ENCODE results near the gene PCDH9.
"Not testable (repeated sequence)": the region's sequence is repeated elsewhere in the genome, so short reads cannot be mapped to it uniquely, and the experiment has no call there.

The PCDH9 gene

DNA sequence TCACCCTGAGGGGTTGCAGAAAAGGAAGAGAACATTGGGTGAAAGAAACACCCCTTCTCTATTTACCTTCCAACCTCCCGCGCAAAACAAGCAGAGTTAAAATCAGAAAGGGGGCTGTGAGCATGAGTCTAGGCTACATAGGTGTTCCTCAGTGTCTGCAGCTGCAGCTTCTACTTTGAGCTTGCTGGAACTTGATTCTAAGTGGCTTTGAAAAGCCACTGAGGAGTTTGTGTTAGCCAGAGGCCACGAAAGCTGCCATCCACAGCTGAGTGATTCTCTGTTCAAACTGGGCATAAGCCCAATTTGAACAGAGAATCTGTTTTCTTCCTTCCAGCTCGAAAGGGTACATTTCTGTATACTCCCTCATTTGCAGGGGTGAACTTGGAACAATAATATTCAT, 343.9 kb downstream of the PCDH9 start:
- no peak for DNase-seq

DNA sequence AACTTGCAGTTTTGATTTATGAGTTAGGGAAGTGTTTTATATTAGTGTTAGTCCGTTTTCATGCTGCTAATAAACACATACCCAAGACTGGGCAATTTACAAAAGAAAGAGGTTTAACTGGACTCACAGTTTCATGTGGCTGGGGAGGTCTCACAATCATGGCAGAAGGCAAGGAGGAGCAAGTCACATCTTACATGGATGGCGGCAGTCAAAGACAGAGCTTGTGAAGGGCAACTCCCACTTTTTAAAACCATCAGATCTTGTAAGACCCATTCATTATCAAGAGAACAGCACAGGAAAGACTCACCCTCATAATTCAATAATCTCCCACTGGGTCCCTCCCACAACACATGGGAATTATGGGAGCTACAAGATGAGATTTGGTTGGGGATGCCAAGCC, 349.0 kb downstream of the PCDH9 start:
- not testable (repeated sequence) for DNase-seq

DNA sequence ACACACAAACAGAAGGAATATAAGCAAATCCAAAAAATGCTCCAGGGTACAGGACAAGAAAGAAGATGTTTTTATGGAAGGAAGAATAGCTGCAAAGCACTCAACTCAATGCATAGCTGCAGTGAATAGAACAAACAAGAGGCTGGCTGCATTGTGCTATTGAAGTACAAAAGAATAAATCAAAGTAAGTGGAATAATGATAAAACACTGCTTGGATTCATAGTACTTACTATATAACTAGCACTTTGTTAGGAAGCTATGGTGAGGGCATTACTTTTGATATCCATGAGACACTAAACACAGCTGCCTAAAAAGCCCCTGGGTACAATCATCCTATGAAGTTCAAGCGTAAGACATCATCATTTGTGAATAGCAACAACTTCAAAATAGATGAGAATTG, 350.1 kb downstream of the PCDH9 start:
- no peak for DNase-seq

DNA sequence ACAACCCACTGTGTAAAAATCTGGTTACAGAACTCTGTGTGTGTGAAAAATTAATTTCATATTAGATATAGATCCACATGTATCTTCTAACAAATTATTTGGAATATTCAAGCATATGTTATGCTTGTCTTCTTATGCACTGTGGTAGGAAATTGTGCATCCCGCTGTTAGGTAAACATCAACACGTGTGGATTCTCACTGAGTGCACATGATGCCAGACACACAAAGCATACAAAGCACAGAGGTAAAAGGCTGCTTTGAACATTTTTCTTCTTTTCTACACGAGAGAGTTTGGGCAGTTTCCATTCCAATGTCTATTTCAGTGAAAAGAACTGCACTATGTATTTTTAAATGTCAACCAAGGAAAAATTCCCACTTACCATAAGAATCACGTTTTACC, 354.9 kb downstream of the PCDH9 start:
- DNase-seq, result no peak

DNA sequence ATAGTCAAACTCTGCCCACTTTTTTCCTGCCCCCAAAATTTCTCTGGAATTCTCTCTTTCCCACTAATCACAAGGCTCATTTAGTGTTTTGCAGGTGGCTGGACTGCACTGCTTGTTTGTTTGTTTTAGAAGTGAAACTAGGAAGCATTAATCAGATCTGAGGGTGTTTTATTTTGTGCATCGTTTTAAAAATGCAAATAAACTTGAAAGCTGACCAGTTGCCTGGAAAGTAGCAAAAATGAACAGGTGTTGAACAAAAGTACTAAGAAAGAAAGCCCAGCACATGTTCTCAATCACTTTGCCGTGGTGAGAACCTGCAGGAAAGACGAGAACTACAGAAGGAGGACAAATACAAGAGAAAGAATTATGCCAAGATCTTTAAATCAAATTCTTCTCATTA, 365.5 kb downstream of the PCDH9 start:
- DNase-seq, result no peak

DNA sequence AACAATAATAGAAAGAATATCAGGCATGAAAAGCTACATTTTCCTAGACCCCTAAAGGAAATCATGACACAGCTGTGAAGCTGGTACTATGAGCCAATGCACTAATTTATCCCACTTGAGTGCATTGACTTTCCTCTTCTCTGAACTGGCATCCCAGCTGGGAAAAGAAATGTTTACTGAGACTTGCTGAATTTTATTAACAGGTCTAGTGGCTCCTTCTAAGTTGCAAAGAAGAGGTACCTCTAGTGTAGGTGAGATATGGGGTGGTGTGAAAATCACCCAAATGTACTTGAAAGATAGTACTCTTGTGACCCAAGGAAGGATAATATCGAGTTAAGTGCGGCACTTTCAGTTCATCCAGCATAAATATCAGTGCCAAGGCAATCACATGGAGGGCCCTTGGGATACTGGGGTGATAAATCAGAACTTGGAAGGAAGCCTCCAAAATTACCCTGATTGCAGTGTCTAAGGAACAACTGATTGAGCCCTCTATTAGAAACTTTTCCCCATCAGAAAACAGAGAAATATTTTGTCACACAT, 369.2 kb downstream of the PCDH9 start:
- no peak for DNase-seq

DNA sequence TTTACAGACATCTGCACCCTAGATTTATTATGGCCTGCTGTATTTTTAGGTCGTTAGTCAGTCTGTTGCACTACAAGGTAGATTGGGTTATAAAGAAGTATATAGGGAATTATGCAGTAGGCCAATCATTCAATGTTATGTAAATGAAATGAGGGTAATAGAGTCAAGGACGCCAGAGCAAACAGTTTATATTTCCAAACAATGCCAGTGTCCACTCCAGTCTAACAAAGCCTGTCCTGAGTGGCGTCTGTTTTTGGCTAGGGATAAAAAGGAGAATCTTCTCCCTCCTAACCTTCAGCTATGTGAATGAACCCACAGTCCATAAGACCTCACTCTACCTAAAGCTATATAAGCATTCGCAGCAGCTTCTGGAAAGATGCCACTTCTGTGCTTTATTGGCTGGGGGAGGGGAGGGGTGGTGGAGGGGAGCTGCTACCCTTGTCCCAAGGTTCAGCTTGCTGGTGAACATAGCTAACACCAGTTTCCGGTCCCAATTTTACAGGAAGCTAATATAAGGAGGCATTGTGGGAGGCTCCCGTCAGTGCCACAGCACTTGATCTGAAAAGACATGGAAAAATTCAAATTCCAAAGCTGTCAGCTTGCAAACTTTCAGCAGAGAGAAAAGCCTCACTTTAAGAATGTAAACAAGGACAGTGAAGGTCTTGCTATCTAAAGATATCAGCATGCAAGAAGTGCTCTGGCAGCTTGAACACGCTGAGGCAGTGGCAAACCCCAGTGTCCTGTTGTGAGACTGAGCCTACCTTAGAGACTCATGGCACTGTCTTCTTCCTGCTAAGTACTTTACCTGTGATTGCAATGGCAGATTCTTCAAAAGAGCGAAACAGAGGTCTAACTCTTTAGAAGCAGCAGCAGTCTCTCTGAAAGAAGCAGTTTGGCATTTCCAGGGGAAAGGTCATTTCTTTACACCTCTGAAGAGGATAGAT, 369.9 kb downstream of the PCDH9 start:
- no peak for DNase-seq

DNA sequence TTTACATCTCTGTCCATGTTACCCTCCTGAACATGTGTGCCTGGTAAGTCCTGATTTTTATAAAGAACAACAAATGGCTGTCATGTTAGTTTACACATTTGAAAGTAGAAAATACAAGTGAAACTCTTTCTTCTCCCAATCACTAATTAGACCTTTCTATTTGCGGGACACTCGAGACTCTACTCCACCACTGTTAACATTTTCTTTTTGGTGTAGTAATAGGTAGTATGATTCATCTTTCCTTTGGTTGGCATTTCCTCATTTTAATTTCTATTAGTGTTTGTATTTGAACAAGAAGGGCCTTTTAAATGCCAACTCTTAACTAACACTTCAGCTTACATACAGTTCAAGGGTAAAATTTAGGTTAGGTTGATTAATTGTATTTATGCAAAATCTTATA, 371.1 kb downstream of the PCDH9 start:
- no peak for DNase-seq

DNA sequence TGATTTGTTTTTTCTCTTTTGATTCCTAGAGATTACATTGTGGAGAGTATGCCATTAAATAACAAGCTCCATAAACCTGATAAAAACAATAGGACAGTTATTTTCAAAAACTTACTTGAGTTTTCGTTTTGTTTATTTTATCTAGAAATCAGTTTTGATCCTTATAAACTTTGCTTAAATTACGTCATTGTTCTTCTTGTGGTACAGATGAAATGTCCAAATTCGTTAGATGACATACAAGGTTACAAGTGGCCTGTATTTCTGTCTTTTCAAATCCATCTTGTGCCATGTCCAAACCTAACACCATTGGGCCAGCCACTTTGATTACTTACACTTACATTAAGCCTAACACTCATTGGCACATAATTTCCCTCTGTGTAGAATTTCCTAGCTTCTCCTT, 372.0 kb downstream of the PCDH9 start:
- no peak for DNase-seq

DNA sequence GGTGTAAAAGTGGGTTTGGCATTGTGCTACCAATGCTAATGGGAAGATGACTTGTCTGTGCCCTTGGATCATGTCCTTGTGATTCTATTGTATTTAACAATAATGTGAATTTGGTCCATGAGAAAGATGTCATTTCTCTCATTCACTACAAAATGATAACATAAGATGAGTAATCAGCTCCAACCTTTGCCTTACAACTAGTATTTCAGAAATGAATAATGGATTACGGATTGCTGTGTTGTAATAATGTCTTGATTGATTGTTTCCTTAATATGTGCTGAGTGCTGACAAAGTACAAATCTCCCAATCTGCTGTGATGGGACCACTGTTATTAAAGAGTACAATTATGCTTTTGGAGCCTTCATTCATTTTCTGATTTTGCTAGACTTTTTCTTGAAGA, 375.0 kb downstream of the PCDH9 start:
- no peak for DNase-seq

DNA sequence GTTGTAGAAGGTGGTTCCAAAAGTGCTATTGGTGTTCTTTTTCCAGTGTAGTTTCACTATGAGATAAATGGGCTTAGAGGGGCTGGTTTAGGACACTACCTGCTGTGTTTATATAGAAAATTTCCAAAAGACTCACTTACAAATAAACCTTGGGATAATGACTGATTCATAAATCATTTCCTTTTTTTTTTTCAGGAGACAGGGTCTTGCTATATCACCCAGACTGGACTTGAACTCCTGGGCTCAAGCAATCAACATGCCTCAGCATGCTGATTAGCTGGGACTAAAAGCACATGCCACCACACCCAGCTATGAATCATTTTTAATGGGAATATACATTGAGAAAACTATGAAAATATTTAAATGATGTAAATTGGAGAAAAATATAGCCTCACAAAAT, 376.6 kb downstream of the PCDH9 start:
- no peak for DNase-seq

DNA sequence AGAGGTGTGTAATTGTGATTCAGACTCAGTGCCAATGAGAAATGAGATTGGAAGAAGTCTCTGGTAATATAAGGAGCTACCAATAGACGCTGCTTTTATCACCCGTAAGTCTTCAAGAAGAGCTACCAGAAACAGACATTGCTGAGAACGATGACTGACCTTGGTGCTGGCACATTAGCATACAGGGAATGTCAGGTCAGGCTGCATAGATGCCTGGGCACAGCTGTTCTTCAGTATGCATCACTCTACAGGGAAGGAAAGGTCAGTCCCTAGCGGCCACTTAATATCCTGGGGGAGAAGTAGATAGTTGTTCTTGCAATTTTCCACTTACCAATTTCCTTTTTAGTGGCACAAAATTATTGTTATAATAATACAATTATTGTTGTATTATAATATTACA, 380.4 kb downstream of the PCDH9 start:
- DNase-seq, result no peak

DNA sequence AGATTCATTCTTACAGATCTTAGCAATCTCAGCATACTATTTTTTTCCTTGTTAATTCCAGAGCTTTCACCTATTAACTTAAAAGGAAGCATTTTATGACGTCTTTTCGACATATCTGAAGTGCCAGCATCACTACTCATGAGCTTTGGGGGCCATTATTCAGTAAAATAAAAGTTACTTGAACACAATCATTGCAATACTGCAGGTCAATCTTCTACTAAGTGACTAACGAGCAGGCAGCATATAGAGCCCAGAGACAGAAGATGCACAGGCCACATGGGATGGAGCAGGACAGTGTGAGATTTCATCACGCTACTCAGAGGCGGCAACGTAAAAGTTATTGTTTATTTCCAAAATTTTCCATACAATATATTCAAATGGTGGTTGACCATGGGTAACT, 382.6 kb downstream of the PCDH9 start:
- no peak for DNase-seq

DNA sequence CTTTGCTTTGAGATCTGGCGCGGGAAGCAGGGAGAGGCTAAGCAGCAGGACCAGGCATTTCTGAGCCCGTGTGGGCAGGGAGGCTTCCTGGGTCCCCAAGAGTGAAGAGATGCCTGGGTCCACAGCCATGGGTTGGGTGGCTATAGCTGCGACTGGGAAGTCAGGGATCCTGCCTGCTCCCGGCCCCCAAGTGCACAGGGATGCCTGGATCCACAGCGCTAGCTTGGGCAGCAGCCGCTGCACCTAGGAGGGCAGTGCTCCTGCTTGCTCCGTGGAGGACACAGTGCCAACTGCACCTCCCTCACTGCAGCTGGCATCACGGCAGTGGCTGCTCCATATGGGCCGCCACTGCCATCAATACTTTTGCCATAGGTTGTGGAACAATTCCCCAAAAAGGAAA, 384.7 kb downstream of the PCDH9 start:
- DNase-seq, result no peak

DNA sequence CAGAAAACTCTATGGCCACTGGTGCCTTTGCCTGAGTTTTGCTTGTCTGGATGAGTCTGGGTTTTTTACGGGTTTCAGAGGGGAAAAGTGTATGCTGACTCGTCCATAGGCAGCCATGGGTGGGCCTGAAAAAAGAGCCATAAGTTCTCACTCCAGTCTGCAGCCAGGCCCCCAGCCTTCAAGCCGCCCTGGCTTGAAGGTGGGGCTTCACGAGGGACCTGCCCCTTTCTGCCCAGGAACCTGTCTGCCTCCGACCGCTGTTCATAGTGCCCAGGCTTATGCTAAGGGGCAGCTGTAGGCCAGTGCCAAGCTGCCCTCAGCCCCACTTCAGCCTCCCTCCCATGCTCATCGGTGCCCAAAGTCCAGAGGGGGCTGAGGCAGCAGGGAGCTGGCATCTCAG, 385.2 kb downstream of the PCDH9 start:
- DNase-seq, result no peak

DNA sequence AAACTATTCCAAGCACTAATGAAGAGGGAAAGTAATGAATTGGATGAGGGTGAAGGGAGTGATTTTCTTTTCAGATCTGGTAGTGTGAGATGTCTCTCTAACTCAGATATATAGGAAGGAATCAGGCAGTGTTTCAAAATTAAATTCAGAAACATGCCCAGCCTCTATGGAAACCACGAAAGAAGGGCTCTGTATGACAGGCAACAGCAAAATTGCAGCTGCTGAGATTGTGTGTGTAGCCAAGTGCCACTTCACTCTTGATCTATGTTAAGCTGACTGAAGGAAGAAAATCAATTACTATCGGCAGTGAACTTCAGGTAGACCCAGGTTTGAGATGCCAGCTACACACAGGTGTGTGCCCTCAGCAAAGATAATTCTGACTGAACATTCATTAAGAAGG, 387.4 kb downstream of the PCDH9 start:
- no peak for DNase-seq

DNA sequence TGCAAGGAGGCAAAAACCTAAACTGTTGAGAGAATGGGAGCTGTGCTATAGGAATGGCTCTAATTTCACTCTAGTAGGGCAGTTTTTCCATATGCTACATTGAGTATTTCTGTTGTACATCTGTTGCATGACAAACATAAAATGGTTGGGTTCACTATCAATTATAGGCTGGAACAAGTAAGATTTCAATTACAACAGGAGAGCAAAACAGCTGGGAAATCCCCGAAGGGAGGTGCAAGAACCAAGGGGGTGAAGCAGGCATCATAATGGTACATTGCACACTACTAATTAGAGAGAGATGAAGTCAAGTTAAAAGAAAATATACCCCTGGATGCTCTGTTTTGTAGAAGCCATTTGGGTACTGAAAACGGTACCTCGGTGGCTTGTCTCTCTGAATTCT, 389.5 kb downstream of the PCDH9 start:
- DNase-seq, result no peak

DNA sequence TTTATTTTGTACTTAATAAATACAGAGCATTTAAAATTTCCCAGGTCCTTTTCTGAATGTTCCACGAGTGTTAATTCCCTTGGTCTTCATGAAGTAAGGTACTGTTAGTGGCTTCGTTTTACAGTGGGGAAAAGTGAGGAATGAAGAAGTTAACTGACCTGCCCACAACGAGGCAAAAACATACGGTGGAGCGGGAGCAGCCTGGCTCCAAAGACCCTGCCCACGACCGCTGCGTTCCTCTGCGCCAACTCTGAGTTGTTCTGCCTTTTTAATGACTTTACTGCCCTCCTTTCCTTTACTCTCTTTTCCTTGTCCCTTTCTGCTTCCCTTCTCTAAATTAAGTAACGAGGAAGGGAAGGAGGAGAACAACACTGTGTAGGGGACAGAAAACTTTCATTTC, 392.9 kb downstream of the PCDH9 start:
- DNase-seq, result no peak

DNA sequence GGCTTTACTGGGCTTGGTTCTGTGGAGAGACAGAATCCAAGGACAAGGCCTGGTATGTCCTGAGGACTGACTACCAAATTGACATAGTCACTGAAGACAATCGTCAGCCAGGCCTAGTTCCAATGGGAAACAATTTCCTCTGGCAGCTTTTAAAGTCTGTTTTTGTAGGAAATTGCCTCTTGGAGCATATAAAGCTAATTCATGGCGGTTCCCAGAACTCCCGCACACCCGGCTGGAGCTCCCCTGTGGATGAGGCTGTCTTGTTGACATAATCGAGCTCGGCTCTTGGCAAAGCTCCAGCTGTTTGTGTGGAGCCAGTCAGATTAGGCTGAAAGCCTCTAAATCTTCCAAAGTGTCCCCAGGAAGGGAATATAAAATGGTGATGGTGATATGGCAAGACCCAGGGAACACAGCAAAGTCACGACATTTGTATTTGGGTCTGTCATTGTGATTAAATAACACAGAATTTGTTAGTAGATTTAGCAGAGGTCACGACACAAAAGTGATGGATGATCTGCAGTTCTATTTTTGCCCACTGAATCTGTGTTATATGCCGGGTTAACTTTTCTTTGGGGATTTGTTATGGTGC, 395.0 kb downstream of the PCDH9 start:
- DNase-seq, result no peak

DNA sequence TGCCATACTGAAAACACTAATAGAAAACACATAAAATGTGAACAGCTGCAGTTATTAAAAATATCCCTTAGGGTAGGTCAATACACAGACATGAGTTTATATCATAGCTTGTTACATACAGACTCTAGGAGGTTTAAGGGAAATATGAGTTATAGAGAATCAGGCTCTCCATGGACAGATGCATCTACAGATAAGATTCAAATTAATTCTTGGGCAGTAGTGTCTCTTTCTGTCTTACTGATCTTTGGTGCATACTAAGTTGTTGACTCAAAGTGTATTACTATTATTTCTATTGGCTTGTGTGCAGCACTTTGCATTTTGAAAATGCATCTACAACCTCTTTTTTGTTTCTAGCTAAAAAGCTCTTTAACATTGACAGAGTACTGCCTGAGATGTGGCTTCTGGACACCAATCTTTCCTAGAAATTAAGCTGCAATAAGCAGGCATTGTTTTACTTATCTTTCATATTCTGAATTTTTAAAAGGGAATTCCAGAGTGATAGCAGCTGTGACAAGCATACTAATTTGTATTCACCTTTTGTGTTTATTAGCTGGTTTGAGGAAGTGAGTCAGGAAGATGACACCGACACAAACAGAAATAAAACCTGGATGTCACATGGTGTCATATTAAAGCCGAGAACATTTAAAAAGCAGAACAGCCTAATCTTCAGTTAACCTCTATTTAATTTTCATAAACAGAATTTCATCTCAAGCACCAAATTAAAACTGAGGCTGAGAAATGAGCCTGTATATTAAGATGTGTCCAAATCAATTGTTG, 399.0 kb downstream of the PCDH9 start:
- DNase-seq, result no peak

DNA sequence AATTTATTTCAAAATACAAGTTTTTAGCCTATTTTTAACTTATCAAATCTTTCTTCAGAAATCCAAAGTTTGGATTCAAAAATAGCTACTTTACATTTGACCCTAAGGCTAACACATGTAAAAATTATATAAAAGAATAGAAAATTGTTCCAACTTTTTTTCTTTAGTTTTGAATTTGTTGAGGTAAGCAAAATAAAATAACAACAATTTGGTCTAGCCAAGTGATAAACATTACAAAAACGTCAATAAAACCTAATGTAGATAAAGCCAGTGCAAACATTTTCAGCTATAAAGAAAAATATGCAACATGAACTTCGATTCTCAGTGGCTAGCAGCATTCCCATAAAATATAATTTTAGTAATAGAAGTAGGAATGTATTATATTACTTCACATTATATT, 400.3 kb downstream of the PCDH9 start:
- no peak for DNase-seq

DNA sequence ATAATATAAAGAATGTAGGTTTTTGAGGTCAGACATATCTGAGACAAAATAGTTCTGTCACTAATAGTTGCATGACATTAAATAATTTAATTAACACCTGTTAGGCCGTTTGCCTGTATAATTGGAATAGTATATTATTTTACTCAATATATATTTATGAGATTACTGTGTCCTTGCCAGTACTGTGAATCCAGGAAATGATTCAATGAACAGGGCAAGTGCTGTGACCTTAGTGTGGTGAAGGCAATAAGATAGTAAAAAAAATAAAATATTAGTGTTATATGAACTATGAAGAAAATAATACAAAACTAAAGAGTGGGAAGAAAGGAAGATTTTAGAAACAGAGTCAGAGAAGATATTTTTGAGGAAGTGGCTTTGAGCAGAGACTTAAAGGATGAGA, 403.7 kb downstream of the PCDH9 start:
- no peak for DNase-seq

DNA sequence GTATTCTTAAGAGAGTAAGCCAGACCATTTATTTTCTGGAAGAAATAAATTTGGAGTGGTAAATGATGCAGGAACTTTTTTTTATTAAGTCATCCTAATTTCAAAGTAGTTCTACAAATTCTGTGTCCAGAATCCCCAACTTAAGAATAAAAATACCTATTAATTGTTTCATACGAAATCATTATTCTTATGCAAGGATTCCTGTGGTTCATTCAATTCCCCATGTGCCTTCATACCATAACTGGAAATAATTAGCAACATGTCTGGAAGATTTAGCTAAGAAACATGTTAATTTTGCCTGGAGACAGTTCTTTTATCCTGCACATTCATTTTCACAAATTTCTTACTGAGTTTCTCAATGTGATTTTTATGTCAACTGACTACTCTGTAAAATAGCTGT, 408.6 kb downstream of the PCDH9 start:
- DNase-seq, result no peak

DNA sequence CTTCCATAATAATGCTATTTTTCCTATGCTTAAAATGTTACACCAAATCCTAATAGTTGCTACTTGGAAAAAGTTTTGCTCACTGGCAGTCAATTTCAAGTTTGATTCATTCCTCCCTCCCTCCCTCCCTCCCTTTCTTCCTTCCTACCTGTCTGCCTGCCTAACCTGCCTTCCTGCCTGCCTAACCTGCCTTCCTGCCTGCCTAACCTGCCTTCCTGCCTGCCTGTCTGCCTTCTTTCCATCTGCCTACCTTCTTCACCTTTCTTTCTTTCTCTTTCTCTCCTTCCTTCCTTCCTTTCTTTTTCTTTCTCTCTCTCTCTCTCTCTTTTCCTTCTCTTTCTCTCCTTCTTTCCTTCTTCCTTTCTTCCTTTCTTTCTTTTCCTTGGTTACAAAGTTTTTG, 418.7 kb downstream of the PCDH9 start:
- no peak for DNase-seq
